NCI-H460 (cell line): ENCODE results near the gene FIG4. TPM values are rescaled to one million over a fixed set of nuclear protein-coding genes. Genes with fewer than 3 reads are reported as not detected.
"Not testable (repeated sequence)": the region's sequence is repeated elsewhere in the genome, so short reads cannot be mapped to it uniquely, and the experiment has no call there.

Experiments
- DNase-seq: peaks from one replicate; pipeline ENCODE4 v3.0.0-alpha.2; 2016; ENCODE audit warnings: low read depth; ENCODE audit errors: extremely low read depth
- total RNA-seq: library from RNA; depleted of rRNA; stranded (reverse); fragments of >200 nt; shearing (Covaris generic); gene quantifications from 2 replicates; pipeline ENCODE4 v1.2.3, GENCODE V29; 2014

Gene FIG4
- total RNA-seq, 1 experiment from 2014 or later: 9.7 TPM

DNA sequence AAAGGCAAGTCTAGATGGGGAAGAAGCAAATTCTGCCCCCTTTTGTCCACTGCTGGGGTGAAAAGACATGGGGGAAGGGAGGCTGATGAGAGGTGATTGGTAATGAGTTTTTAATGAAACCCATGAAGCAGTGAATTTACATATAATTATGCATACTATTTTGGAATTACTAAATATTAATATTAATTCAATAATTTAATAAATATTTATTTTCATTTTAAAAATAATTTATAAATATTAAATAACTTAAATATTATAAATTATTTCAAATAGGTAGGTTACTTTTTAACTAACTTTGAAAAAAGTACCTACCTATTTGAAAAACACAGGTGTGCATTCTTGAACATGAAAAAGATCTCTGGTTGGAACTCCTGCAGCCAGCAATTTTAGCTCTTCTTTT is 148.9 kb downstream of the FIG4 start:
- no peak for DNase-seq

DNA sequence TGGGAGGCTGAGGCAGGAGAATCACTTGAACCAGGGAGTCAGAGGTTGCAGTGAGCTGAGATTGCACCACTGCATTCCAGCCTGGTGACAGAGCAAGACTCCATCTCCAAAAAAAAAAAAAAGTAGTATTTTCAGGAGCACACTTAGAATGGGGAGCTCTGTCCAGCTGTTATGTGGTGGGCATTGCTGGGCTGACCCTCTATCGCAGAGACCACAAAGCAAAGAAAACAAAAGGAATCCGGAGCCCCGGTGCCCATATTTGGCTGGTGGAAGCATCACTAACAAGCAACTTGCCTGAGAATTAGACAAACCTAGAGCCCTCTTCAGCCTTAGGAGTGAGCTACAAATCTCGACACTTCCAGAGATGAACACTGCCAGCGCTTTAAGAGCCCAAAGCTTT is 149.7 kb downstream of the FIG4 start:
- no peak for DNase-seq

DNA sequence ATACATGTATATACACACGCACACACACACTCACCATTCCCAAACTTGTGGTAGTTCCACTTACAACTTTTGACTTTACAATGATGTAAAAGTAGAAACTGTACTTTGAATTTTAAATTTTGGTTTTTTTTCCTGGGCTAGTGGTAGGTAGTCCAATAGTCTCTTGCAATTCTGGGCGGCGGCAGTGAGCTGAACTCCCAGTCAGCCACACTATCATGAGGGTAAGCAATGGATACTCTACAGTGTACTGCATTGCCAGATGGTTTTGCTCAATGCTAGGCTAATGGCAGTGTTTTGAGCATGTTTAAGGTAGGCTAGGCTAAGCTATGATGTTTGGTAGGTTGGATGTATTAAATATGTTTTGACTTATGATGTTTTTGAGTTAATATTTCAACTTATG is 150.8 kb downstream of the FIG4 start:
- no peak for DNase-seq

DNA sequence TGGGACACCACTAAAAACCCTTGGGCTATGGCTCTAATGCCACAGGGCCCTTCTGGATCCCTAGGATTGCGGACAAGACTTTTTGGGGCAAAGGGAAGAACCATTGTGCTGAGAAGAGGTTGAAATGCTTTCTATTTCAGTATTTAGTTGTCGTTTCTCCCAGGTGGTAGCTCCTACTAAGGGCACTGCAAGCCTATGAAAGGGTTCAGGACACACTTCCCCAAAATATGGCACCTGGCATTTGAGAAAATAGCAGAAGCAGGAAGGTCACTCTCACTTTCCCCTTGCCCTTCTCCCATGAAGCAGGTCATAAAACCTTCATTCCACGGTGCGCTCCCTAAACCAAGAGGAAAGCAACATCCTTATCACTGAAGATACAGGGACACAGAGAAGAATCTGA is 161.6 kb downstream of the FIG4 start:
- DNase-seq: no peak

DNA sequence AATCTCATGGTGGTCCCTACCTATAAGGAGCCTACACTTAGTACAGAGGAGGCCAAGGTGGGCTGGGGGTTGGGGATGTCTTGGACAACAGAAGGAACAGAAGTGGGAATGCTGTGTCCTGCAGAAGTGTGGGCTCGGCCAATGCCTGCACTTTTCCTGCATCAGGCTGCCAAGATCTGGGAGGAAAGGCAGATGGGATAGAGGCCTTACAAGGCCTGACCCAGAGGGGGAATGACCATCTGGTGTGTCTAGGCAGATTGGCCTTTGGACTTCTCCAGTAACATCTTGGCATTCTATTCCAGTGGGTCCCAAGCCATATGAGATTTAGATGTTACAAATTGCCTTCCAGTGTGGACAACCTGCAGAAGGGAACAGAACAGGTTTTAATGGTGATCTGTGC is 162.3 kb downstream of the FIG4 start:
- DNase-seq: no peak

DNA sequence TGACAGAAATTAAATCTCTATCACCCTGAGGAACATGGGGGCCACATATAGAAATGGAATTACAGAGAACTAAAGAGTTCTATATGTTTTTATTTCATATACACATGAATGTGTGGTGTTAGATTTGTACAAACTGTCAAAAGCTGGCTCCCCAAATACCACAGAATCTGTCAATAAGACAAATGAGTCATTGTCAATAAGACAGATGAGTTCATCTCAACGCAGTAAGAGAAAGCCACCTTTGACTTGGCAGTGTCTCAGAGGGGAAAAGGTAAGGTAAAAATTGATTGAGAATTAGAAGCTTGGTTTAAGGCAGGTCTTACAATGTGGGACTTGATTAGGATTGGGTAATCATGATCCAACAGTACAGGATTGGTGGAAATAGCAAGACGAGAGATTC is 162.9 kb downstream of the FIG4 start:
- no peak for DNase-seq

DNA sequence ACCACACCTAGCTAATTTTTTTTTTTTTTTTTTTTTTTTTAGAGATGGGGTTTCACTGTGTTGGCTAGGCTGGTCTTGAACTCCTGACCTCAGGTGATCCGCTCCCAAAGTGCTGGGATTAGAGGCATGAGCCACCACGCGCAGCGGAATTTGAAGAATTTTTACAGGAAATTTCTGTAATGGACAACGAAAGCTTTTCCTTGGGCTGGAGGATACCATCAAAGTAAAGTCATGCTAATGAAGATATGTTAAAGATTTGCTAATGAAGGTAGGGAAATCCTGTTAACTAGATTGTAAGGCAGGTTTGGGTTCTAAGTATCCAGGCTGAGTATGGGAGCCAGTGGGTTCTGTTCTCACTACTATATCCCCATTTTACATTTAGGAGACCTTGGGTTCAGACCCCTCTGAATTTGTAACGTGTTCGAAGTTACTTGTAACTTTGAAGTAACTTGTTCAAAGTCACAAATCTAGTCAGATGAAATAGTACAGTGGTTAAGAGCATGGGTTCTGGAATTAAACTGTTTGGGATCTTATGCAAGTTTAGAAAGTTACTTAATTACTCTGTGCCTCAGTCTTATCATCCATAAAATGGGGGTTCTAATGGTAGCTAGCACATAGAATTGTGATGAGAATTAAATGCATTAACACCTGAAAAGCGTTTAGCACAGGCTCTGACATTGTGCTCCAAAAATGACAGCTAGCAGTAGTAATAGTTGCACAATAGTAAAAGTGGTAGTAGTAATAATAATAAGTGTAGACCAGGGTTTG is 163.6 kb downstream of the FIG4 start:
- no peak for DNase-seq

DNA sequence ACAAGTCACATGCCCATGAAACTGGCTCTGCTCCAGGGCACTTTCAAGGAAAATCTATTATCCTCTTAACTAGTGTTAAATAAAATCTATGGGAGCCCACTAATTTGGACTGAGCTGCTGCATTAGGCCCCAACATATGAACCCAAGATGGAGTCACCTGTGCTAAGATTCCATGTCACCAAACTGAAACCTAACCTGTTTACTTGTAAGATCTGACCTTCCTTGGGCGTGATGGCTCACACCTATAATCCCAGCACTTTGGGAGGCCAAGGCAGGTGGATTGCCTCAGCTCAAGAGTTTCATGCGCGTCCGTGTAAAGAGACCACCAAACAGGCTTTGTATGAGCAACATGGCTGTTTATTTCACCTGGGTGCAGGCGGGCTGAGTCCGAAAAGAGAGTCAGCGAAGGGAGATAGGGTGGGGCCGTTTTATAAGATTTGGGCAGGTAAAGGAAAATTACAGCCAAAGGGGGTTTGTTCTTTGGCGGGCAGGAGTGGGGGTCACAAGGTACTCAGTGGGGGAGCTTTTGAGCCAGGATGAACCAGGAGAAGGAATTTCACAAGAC is 164.5 kb downstream of the FIG4 start:
- not testable (repeated sequence) for DNase-seq

DNA sequence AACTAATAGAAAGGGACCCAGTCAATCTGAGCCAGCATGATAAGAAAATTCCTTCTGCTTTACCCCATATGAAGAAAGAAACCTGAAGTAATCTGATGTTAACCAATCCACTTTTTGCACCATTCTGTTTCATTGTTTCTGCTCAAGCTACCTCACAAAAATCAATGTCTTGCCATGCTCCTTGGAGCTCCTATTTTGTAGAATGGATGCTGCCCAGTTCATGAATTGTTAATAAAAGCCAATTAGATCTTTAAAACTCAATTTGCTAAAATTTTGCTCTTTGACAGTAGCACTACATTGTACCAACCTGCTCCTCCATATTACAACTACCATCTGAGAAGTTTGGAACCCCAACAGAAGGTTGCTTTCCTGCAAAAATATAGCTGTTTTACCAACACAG is 170.8 kb downstream of the FIG4 start:
- no peak for DNase-seq

DNA sequence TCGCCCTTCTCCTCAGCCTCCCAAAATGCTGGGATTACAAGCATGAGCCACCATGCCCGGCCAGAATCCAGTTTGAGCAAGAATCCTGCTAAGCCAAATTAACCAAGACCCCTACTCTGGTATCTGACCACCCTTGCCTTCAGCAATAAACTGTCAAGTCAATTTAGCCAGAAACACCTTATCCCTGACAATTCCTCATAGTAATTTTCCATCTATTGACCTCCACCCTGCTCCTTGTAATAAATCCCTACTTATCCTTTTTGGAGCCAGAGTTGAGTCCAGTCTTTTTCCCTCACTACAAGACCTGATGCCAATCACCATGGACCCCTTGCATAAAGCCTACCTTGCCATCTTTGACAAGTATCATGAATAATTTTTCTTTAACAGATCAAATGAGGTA is 173.0 kb downstream of the FIG4 start:
- no peak for DNase-seq

DNA sequence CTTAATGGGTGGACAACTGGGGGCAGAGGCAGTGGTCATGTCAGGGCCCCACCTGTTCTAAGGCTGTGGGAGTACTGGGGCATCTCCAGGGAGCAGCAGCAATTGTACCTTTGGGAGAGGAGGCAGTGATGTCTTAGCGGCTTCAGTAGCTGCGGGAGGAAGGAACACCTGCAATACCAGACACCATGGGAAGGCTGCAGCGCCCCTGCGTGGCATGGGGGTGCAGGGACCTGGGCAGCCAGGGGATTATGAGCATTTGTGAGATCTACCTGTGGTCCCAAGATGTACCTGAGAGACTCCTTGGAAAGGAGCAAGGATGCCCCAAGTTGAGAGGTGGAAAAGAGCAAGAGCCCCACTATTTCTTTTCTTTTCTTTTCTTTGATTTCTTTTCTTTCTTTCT is 174.9 kb downstream of the FIG4 start:
- DNase-seq: no peak

DNA sequence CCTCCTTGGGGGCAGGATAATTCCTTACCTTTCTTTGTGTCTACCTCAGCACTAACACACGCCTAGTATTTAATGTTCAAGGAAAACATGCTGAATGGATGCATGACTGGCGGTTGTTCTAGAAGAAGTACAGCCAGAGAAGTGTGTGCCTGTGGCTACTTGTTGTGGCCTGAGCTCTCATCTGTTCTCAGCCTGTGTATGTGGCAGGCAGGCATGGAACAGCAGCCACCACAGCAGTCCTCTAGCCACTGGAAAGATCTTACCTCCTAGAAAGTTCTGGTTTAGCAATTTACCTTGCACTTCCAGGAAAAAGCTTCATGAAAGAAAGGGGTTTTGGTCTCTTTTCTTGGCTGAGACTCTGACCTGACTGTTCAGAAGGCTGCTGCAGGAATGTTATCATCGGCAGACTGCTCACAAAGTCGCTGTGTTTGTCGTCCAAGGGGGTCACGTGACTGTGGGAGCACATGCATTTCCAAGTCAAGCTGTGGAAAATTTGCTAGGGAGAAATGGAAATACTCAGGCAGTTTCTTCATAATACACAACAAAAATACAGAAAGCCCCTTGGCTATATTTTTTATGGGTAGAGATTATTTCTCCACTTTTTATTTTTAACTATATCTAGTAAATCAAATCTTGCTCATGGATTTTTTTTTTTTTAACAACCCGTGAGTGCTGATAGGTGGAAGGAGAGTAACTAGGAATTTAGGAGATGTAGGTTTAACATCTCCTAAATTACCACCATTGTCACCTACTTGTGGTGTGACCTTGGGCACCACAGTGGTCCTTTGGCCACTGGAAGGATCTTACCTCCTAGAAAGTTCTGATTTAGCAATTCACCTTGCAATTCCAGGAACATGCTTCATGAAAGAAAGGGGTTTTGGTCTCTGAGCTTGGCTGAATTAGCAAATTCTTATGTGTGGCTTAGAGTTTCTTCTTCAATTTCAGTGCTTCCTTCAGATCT is 176.2 kb downstream of the FIG4 start:
- DNase-seq: no peak

DNA sequence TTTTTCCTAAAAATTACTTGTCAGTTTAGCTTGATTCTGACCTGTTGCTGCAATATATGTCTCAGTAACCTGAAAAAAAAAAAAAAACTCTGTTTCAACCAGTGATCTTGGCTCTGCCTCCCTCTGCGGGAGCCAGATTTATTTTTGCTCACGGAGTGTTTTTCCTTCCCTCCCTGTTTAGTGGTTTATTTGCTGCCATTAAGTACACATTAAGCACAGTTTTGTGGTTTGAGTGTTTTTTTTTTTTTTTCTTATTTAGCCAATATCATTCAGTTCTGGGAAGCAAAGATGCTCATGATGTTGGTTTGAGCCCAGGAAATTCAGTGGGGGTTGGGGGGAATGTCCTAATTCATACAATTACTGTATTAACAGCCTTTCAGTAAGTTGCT is 176.9 kb downstream of the FIG4 start:
- DNase-seq: no peak

DNA sequence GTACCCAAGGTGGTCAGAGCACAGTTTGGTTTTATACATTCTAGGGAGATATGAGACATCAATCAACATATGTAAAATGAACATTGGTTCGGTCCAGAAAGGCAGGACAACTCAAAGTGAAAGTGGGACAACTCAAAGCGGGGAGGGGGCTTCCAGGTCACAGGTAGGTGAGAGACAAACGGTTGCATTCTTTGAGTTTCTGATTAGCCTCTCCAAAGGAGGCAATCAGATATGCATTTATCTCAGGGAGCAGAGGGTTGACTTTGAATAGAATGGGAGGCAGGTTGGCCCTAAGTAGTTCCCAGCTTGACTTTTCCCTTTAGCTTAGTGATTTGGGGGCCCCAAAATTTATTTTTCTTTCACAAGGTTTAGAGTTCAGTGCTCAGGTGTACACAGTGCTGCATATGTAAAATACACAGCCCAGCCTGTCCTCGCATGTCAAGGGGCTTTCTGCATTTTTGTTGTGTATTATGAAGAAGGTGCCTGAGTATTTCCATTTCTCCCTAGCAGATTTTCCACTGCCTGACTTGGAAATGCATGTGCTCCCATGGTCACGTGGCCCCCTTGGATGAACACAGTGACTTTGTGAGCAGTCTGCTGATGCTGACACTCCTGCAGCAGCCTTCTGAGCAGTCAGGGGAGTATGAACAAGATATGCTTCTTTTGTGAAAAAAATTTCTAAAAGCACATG is 178.4 kb downstream of the FIG4 start:
- DNase-seq: not testable (repeated sequence)

DNA sequence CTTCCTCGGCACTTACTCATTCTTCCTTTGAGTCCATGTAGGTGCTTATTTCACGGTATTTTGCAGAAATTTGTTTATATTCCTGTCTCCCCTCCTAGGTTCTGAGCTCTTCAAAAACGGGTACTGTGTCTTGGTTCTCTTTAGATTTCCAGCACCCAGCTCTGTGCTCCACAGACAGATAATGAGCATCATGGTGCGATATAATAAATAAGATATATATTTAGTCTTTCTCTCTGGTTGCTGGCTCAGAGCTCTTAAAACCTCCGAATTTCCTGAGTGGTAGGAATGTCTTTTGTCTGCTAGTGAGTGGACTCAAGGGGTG is 179.0 kb downstream of the FIG4 start:
- no peak for DNase-seq

DNA sequence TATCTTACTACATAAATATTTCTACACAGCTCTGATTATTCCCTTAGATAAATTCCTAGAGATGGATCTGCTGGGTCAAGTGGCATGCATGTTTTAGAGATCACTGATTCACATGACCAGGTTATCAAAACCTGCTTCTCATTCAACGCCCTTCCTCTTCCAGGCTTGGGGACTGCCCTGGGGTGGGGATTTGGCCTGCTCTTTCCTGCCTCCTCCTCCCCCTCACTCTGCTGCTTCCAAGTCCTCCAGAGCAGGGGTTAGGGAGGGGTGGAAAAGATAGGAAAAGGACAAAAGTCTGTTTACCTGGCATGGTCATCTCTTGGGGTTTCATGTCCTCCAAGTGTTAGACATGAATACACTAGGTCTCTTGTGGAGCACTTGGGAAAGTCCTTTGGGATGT is 181.5 kb downstream of the FIG4 start:
- DNase-seq: no peak

DNA sequence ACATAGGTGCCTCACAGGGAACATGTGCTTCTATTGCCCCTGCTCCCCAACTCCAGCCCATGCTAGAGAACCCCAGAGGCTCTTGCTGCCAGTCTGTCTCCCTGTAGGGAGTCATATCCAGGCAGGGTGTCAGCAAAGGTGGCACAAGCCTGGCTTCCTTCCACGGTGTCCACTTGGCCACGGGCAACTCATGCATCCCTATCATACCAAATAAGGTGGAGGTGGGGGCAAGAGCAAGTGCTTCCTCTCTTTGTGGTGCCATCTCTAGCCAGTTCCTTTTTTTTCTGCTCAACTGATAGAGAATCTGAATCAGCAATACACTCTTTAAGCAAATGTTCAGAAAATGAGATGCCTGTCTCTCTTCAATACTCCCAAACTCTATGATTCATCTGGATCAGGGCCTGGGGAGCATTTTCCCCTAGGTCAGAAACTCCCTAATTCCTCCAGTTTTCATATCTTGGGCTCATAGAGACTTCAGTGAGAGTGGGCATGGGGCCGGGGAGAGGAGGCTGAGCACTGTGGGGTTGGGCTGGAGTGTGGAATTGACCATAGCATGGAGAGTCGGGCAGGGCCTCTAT is 182.0 kb downstream of the FIG4 start:
- DNase-seq: no peak

DNA sequence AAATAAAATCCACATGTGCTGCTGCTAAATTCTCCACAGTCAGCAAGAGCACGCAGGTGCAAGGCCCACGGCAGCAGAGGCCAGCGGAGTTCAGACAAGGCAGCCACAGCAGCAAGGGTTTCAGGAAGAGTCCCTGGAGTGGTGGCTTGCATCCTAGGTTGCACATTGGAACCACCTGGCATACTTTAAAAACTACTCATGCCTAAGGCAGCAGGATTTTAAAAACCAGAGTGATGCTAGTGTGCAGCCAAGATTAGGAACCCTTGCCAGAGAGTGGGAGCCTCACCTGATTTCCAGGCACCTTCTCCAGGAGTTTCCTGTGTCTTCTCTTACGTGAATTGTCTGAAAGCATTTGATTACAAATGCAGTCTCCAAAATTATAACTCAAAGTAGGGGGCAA is 183.0 kb downstream of the FIG4 start:
- DNase-seq: no peak

DNA sequence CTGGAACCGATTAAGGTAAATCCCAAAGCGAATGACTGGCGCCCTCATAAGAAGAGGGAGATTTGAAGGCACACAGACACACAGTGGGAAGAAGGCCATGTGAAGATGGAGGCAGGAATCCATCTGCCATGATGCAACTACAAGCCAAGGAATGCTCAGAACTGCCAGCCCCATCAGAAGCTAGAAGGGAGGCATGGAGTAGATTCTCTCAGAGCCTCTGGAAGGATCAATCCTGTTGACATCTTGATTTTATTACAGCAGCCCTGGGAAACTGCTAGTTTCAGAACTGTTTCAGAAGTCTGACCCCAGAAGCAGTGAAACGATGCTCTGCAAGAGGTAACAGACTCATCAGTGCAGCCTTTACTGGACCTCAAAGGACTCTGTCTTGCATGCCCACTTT is 183.5 kb downstream of the FIG4 start:
- DNase-seq: no peak
